Eye (tissue), 1 donor: ENCODE data around the gene DNM2.
"Not testable (repeated sequence)": the region's sequence is repeated elsewhere in the genome, so short reads cannot be mapped to it uniquely, and the experiment has no call there.

Experiments used
- DNase-seq: peaks from one replicate; pipeline ENCODE4 v3.0.0-alpha.2; 2015

The DNM2 gene

GRCh38 chr19:10870955-10871603, 153.2 kb downstream of the DNM2 start, which contains the start of gene CARM1:
CARM1 (plus strand) TSS chr19:10871553; CDS start chr19:10871703, 150 bp downstream.
- DNase-seq = peak; percentile 99

- peak; percentile 65 for DNase-seq
These were observed 154.0 kb downstream of the DNM2 start for GRCh38 chr19:10871711-10872545.

- DNase-seq = peak; percentile 36
These were observed 154.7 kb downstream of the DNM2 start for GRCh38 chr19:10872546-10873107.

- no peak for DNase-seq
These were observed 156.1 kb downstream of the DNM2 start for GRCh38 chr19:10874024-10874423.

- DNase-seq = no peak
These were observed 158.8 kb downstream of the DNM2 start for GRCh38 chr19:10876459-10877240.

- not testable (repeated sequence) for DNase-seq
These were observed 159.7 kb downstream of the DNM2 start for GRCh38 chr19:10877608-10878007.

- DNase-seq = no peak
These were observed 160.4 kb downstream of the DNM2 start for GRCh38 chr19:10878253-10878652.
